Neural progenitor cell (in vitro differentiated cells): ENCODE measurements around the gene CRIM1.
A peak's percentile ranks its signal among the peaks of the same experiment; 100 is the strongest.

Experiments
- CTCF ChIP-seq: fragments of 200-600 bp; sonication (generic); IDR thresholded peaks from 2 replicates; pipeline ENCODE4 v1.5.1; 2017; ENCODE audit warnings: antibody characterized with exemption, mild to moderate bottlenecking
- EZH2 ChIP-seq: fragments of 200-600 bp; sonication (generic); IDR thresholded peaks from 2 replicates; pipeline ENCODE4 v1.6.1; 2017; ENCODE audit warnings: antibody characterized with exemption, mild to moderate bottlenecking, moderate library complexity

- TF ChIP-seq CTCF (peak; percentile 83), EZH2 (no peak)
Measured at GRCh38 chr2:36507408-36507812, 151.8 kb downstream of the CRIM1 start.
